Mucosa of descending colon (tissue), 3 donors: Measurements from ENCODE around the gene CAMK2D. TPM values are rescaled to one million over a fixed set of nuclear protein-coding genes. Genes with fewer than 3 reads are reported as not detected.

Source experiments
- ATAC-seq: fragments of 200-7000 bp; cut with Tn5 transposase; one replicate; pipeline ENCODE4 v1.9.1; 2020; ENCODE audit warnings: mild to moderate bottlenecking, moderate library complexity
- DNase-seq, 3 donors: peaks; one replicate each; pipeline ENCODE4 v3.0.0-alpha.2; 2020
- H3K36me3 ChIP-seq: fragments of 200-600 bp; one replicate; pipeline ENCODE4 v1.8.0; 2021; ENCODE audit warnings: low read depth, mild to moderate bottlenecking
- H3K4me1 ChIP-seq: fragments of 200-600 bp; one replicate; pipeline ENCODE4 v1.8.0; 2021; ENCODE audit warnings: low read depth, mild to moderate bottlenecking
- H3K4me3 ChIP-seq: fragments of 200-600 bp; one replicate; pipeline ENCODE4 v1.8.0; 2021; ENCODE audit warnings: mild to moderate bottlenecking
- H3K9me3 ChIP-seq: fragments of 200-600 bp; one replicate; pipeline ENCODE4 v1.8.0; 2021; ENCODE audit warnings: mild to moderate bottlenecking
- intact Hi-C, 2 donors: fragments of 100-400 bp; cut with DNase I in 1 of 2; cut with micrococcal nuclease in 1 of 2; formaldehyde crosslinking; loops; one replicate each; pipeline versions ENCODE4 v1.11.0 to v1.11.1; 2022; cut with DNase I, micrococcal nuclease
- total RNA-seq, 3 donors: library from RNA; stranded (reverse); fragmentation: NEBNext Ultra II Directional in 2 of 3; extraction: Animal tissue kit (Norgen Biotek cat#: 25700) in 2 of 3; gene quantifications; one replicate each; pipeline versions ENCODE4 v1.2.1 to v1.2.4, GENCODE V29; 2021 to 2023
- TF ChIP-seq, protein P1 (sequence below): fragments of 200-600 bp; IDR thresholded peaks from one replicate; pipeline ENCODE4 v1.8.0; 2022; ENCODE audit warnings: antibody characterized with exemption, mild to moderate bottlenecking
- donor health status: DM: no; HTN: no; CAD: no; lungs with moderate emphysema.
- donor health status: DM: no; HTN: no; CAD: no.
- donor health status: DM: no; HTN: yes; CAD: no.

The CAMK2D gene
- total RNA-seq, 3 donors from 2014 or later, result 59.8 to 83.0 (median 77.3) TPM

DNA sequence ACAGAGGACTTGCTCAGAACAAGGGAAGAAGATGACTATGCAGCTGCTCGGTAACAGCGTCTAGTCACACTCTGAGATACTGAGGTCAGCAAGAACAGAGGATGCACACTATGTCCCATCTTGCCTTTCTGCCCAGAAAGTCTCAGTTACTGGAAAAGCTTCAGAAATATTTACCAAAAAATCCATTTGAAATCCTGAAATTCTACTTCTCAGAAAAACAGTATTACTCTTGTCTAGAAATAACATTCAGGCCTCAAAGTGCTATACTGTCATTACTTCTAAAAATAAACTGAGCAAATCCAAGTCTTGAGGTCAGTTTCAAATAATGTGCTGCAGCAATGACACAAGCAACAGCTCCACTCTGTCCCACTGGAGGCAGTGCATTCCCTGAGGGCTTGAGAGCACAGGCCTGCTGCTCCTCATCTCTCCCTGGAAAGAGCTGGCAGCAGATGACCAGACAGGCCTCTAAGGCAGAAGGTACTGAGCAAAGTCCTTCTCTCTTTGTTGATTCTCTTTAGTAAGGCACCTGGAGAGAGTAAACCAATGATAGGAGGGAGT lies 76.9 kb downstream of the CAMK2D start:
- ATAC-seq (peak; percentile 94), DNase-seq (peak; percentile 51 to 62 (median 52))
- H3K36me3 ChIP-seq, result no peaks in the 10 kb centered on the region
- H3K4me1 ChIP-seq, result peaks cover 8% of the 10 kb centered on the region
- no peaks in the 10 kb centered on the region for H3K9me3 ChIP-seq
- TF ChIP-seq, protein P1, sequence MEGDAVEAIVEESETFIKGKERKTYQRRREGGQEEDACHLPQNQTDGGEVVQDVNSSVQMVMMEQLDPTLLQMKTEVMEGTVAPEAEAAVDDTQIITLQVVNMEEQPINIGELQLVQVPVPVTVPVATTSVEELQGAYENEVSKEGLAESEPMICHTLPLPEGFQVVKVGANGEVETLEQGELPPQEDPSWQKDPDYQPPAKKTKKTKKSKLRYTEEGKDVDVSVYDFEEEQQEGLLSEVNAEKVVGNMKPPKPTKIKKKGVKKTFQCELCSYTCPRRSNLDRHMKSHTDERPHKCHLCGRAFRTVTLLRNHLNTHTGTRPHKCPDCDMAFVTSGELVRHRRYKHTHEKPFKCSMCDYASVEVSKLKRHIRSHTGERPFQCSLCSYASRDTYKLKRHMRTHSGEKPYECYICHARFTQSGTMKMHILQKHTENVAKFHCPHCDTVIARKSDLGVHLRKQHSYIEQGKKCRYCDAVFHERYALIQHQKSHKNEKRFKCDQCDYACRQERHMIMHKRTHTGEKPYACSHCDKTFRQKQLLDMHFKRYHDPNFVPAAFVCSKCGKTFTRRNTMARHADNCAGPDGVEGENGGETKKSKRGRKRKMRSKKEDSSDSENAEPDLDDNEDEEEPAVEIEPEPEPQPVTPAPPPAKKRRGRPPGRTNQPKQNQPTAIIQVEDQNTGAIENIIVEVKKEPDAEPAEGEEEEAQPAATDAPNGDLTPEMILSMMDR, result no peak
- intact Hi-C loops, result no loop called here
- H3K4me3 ChIP-seq, result no peak overlapping the region

DNA sequence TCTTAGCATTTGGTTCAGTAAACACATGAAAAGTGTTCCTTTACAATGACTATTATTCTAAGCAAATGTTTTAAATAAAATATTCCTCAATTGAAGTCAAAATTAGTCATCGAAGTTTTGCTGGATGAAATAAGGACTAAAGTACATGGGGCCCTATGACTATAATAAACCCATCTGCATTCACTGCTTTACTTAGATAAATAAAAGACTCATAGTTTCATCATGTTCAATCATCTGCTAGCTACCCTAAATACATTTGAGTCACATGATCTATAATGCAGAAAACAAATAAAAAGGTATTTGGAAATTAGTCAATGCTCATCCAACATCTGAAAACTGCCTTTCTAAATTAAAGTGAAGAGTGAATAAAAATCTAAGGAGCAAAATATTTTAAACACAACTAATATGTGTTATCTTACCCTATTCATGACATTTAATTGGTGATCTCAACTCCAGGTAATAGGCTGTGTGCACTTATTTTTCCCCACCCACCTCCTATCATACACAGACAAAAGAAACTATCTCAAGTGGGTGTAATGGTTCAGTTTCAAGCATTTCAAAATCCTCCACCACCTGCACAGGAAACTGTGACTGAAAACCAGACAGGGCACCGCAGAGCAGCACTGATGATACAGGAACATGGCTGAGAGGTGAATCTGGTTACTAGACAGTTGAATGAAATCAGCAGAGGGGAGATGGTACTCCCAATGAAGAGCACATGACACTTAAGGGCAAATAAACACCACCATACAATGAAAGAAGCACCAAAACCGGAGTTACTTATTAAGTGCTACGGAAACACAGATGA lies 78.6 kb downstream of the CAMK2D start:
- ATAC-seq (peak; percentile 78), DNase-seq (peak in 2 of 3 donors; percentile 33 to 48)
- intact Hi-C loops, result no loop called here
- TF ChIP-seq, protein P1, result no peak
- Histone ChIP-seq H3K4me3 (no peak overlapping the region), H3K36me3 (no peaks in the 10 kb centered on the region), H3K9me3 (no peaks in the 10 kb centered on the region), H3K4me1 (peaks cover 8% of the 10 kb centered on the region)

DNA sequence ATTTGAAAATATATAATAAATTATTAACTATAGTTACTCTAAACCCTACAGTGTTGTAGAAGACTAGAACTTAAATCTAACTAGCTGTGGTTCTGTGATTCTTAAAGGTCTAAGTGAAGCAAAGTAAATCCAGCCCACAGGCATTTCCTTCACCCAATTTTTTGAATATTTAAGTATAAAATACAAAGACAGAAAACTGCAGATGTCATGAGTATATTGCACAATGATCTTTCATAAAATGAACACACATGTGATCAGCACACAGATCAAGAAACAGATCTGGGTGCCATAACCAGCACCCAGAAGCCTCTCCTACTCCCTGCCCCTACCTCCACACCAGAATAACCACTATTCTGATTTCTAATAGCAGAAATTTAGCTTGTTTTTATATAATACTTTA lies 82.9 kb downstream of the CAMK2D start:
- H3K4me3 ChIP-seq, result no peak overlapping the region
- DNase-seq (no peak), ATAC-seq (no peak)
- intact Hi-C loops, result no loop called here
- TF ChIP-seq, protein P1, result no peak
- no peaks in the 10 kb centered on the region for H3K36me3 ChIP-seq
- H3K9me3 ChIP-seq, result no peaks in the 10 kb centered on the region
- peaks cover 12% of the 10 kb centered on the region for H3K4me1 ChIP-seq

DNA sequence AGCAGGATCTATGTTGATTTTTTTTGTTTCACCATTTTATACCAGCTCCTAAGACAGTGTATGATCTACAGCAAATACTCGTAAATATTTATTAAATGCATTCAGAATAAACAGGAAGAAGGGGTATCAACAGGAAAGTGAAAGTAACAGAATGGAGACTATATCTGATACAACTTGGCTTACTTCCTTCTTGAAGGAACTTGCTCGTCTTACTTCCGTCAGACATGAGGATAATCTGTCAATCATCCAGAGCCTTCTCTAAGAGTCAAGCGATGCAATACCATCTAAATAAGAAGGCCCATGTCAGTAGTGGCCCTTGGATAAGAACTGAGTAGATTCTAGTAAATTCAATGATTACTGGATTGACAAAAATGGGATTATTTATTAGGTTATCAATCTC lies 84.2 kb downstream of the CAMK2D start:
- peaks cover 12% of the 10 kb centered on the region for H3K4me1 ChIP-seq
- DNase-seq (no peak), ATAC-seq (peak; percentile 42)
- no peaks in the 10 kb centered on the region for H3K36me3 ChIP-seq
- no peak overlapping the region for H3K4me3 ChIP-seq
- no peaks in the 10 kb centered on the region for H3K9me3 ChIP-seq
- intact Hi-C loops, result no loop called here
- TF ChIP-seq, protein P1, result no peak

DNA sequence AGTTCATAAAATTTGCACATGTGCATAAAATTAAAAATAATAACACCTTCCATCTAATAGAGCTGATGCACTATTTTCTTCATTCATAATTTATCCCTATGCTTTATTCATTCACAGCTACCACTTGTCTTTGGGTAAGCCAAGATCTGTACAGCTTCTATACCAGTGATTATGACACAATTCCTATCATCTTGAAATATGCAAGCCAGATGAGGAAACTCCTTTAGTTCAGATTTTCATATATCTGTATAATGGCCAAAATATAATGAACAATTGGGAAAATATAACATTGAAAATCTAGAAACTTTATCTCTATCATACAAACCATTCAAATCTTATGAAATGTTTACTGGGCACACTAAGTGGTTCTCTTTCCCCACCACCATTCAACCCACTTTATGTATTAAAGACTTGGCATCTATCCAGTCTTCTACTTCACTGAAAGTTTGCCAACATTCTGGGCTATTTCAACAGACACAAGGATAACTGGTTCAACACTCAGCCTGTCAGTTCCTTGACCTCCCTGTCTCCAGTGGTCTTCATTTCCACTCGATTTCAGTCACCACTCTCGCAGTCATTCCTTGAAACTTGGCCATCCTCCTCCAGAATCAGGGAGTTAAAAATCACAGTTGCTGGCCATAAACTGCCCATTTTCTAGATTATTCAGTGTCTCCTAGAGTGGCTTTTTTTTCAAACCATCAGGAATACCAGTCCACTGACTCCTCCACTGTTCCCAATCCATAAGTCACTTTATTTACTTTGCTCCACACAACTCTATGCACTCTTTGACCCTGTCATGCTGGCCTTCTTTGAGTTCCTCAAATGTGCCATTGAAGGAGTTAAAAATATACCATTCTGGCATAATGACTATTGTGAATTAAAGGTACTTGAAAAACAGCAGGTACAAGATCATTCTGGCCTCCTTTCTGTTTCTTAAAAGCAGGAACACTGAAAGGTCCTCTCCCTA lies 85.5 kb downstream of the CAMK2D start:
- Histone ChIP-seq H3K4me3 (no peak overlapping the region), H3K9me3 (no peaks in the 10 kb centered on the region), H3K4me1 (peaks cover 12% of the 10 kb centered on the region), H3K36me3 (no peaks in the 10 kb centered on the region)
- intact Hi-C loops, result no loop called here
- DNase-seq, result no peak
- no peak for ATAC-seq
- TF ChIP-seq, protein P1, result no peak
